ENCODE measurements around the gene COL27A1. TPM values are rescaled to one million over a fixed set of nuclear protein-coding genes. Genes with fewer than 3 reads are reported as not detected.

COL27A1 gene
- polyA plus RNA-seq, 4 donors = 33.2 to 38.2 (median 35.9) TPM

- DNase-seq (ENCODE audit: low read depth in 4 of 4, low spot score in 3 of 4) = no peak
Observed at GRCh38 chr9:114348261-114348905, 193.0 kb downstream of the COL27A1 start.

GRCh38 chr9:114348906-114349482 lies 193.7 kb downstream of the COL27A1 start:
- DNase-seq (ENCODE audit: low read depth in 4 of 4, low spot score in 3 of 4) = peak in 3 of 4 donors; percentile 36 to 42 (median 40)

DNA sequence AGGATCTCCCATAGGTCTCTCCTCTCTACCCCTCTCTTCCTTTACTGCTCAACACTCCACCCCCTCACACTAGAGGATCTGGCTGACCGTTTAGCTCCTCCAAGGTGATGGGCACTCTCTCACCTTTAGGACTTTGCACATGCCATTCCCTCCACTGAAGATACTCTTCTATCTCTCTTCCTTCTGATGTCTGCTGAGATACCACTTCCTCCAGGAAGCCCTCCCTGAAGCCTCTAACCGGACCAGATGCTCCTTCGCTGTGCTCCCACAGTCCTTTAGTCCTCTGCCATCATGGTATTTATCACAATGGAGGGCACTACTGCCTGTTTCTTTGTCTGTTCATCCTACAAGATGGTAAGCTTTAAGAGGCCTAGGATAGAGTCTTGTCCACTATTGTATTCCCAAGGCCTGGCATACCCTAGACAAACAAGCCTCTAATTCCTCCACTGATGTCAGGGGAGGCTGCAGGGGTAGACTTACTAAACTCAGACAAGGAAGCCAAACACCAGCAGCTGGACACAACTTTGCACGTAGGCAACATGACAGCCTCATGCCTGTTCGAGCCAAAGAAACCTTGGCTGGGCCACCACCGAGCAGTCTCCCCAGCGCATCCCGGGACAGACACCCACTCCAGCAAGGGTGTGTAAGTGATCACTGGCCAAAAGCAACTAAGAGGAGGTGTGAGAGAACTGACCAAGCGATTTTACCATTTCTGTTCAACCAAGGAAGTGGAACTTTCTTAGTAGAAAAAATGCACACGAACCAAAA lies 194.6 kb downstream of the COL27A1 start:
- no peak for DNase-seq (ENCODE audit: low read depth in 4 of 4, low spot score in 3 of 4)

- no peak for DNase-seq (ENCODE audit: low read depth in 4 of 4, low spot score in 3 of 4)
Observed at GRCh38 chr9:114350636-114351401, 195.5 kb downstream of the COL27A1 start.

GRCh38 chr9:114351932-114352331 lies 196.6 kb downstream of the COL27A1 start:
- no peak for DNase-seq (ENCODE audit: low read depth in 4 of 4, low spot score in 3 of 4)

- DNase-seq (ENCODE audit: low read depth in 4 of 4, low spot score in 3 of 4) = no peak
Observed at GRCh38 chr9:114355821-114356220, 200.5 kb downstream of the COL27A1 start.

- no peak for DNase-seq (ENCODE audit: low read depth in 4 of 4, low spot score in 3 of 4)
Observed at GRCh38 chr9:114356792-114357191, 201.5 kb downstream of the COL27A1 start.

DNA sequence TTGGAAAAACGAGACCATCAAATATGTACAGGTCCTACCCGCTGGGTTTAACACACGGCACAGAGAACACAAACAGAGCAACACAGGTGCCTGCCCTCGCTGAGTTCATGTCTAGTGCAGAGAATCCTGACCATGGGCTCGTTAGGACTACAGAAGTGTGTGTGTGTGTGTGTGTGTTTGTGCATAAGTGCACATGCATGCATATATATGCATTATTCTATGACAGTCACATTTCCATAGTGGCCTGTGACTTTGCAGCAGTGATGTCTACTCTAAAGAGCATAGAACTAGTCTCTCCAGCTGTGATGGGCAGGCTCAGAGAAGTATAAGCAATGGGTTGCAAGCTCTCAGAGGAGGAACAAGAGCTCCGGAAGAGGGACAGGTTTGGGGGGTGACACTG lies 202.0 kb downstream of the COL27A1 start:
- no peak for DNase-seq (ENCODE audit: low read depth in 4 of 4, low spot score in 3 of 4)

GRCh38 chr9:114357911-114358328 lies 202.6 kb downstream of the COL27A1 start:
- no peak for DNase-seq (ENCODE audit: low read depth in 4 of 4, low spot score in 3 of 4)

DNA sequence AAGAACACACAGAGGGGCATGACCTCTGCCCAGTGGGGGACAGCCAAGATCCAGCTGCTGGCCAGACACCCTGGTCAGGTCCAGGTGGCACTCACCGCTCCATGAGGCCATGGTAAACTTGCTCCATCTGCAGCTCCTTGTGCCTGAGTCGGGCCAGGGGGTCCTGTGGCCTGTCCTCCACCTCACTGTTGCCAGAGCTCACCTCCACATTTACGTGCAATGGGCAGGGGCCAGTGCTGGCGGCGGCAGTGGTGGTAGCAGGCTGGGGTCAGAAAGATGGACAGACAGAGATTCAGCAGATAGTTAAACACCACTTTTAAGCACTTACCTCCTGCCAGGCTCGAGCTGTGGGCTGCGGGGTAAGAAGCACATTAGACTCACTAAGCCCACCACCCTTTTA lies 204.5 kb downstream of the COL27A1 start:
- DNase-seq (ENCODE audit: low read depth in 4 of 4, low spot score in 3 of 4) = no peak

- DNase-seq (ENCODE audit: low read depth in 4 of 4, low spot score in 3 of 4) = no peak
Observed at GRCh38 chr9:114361542-114361941, 206.2 kb downstream of the COL27A1 start.

Other genes with a start within 250 kb of the COL27A1 start
- gene AMBP, start 77.2 kb upstream of the COL27A1 start, polyA plus RNA-seq (ENCODE audit: insufficient read length in 4 of 4) = 1 to 10 TPM; 1.2 to 2.2 (median 2.0) TPM
- gene KIF12, start 56.2 kb upstream of the COL27A1 start, polyA plus RNA-seq (ENCODE audit: insufficient read length in 4 of 4) = 100 to 1,000 TPM; 156 to 211 (median 169) TPM
- under 1 TPM in 2 of 4 donors, not detected in 2; 0.30 to 0.34 TPM for gene ORM1, start 167.6 kb downstream of the COL27A1 start, polyA plus RNA-seq (ENCODE audit: insufficient read length in 4 of 4)
- under 1 TPM in 1 of 4 donors, not detected in 3; 0.17 TPM for gene ORM2, start 174.3 kb downstream of the COL27A1 start, polyA plus RNA-seq (ENCODE audit: insufficient read length in 4 of 4)
- gene AKNA, start 232.4 kb downstream of the COL27A1 start, polyA plus RNA-seq (ENCODE audit: insufficient read length in 4 of 4) = 10 to 100 TPM; 12.0 to 13.6 (median 13.1) TPM